ENCODE data around the gene DRAM1. TPM values are rescaled to one million over a fixed set of nuclear protein-coding genes. Genes with fewer than 3 reads are reported as not detected.

The DRAM1 gene
- polyA plus RNA-seq, 1 of the 3 experiments (the other 2 are of a cell fraction): 37.4 TPM

GRCh38 chr12:101852998-101853397, 24.4 kb upstream of the DRAM1 start:
- no peaks in the 10 kb centered on the region for H3K27me3 ChIP-seq (ENCODE audit: insufficient read depth)
- no peak for DNase-seq
- H3K4me2 ChIP-seq: no peak overlapping the region
- no peak overlapping the region for H3K27ac ChIP-seq (ENCODE audit: low read depth in 2 of 2, low read length in 1 of 2)
- ChIA-PET CTCF (interaction anchor here (1.0 to 1.4 kb wide), 3 partner anchors 13 to 81 kb away, joined by 3 to 7 read pairs (median 3); no protein-coding TSS in a partner anchor), POLR2A (no interaction called here)
- H3K36me3 ChIP-seq (replicated peaks in 1 of 2; ENCODE audit: control insufficient read depth in 1 of 2, insufficient read depth in 2 of 2, low read length in 1 of 2): no peaks in the 10 kb centered on the region
- H3K9me2 ChIP-seq: no peaks in the 10 kb centered on the region
- H3K79me2 ChIP-seq (ENCODE audit: insufficient read depth): no peaks in the 10 kb centered on the region
- no peak overlapping the region for H3K9ac ChIP-seq
- TF ChIP-seq TEAD4 (IDR thresholded peaks at IDR 0.05; ENCODE audit: borderline replicate concordance, insufficient read depth): no peak
- TF ChIP-seq MAX (IDR thresholded peaks at IDR 0.05; ENCODE audit: low read depth): no peak
- no peak for TF ChIP-seq MEF2A (IDR thresholded peaks at IDR 0.05; ENCODE audit: borderline replicate concordance, low read depth)
- no peak for TF ChIP-seq USF2 (IDR thresholded peaks at IDR 0.05; ENCODE audit: borderline replicate concordance, low read depth, low read length)
- no peak for TF ChIP-seq FOSL2 (IDR thresholded peaks at IDR 0.05; ENCODE audit: borderline replicate concordance, low read depth)
- no peak for TF ChIP-seq USF1 (IDR thresholded peaks at IDR 0.05; ENCODE audit: borderline replicate concordance, low read depth)
- no peak for TF ChIP-seq CTCF (IDR thresholded peaks at IDR 0.05)
- no peak for TF ChIP-seq FOXJ3 (CRISPR knock-in tag; IDR thresholded peaks at IDR 0.05)
- TF ChIP-seq TCF12 (IDR thresholded peaks at IDR 0.05): no peak
- no peak overlapping the region for H3K4me3 ChIP-seq (ENCODE audit: low read depth in 2 of 2, low read length in 1 of 2)
- peaks cover 0 to 27% of the 10 kb centered on the region in 2 experiments; a peak in 1 of 4 replicates for H3K4me1 ChIP-seq (ENCODE audit: control insufficient read depth in 1 of 2, insufficient read depth in 2 of 2, low read depth in 1 of 2, low read length in 1 of 2)
- no peaks in the 10 kb centered on the region for H3K9me3 ChIP-seq
- H3F3A ChIP-seq (replicated peaks; ENCODE audit: insufficient read depth): peaks cover 17% of the 10 kb centered on the region
- H2AFZ ChIP-seq (ENCODE audit: low read depth): no peak overlapping the region
- no peaks in the 10 kb centered on the region for H4K20me1 ChIP-seq (ENCODE audit: insufficient read depth)

- Histone ChIP-seq H3K27me3 (ENCODE audit: insufficient read depth) (no peaks in the 10 kb centered on the region), H2AFZ (ENCODE audit: low read depth) (peak overlapping the region; percentile 53; the same call in 1 of the 2 replicates), H3K36me3 (replicated peaks in 1 of 2; ENCODE audit: control insufficient read depth in 1 of 2, insufficient read depth in 2 of 2, low read length in 1 of 2) (no peaks in the 10 kb centered on the region), H3K27ac (ENCODE audit: low read depth in 2 of 2, low read length in 1 of 2) (0 out of 4 replicates have a peak overlapping the region, but pooled peaks of 1 of the 2 experiments have one; percentile 10), H3K9ac (no peak overlapping the region), H3K4me1 (ENCODE audit: control insufficient read depth in 1 of 2, insufficient read depth in 2 of 2, low read depth in 1 of 2, low read length in 1 of 2) (peaks cover 0 to 32% of the 10 kb centered on the region in 2 experiments; a peak in 2 of 4 replicates), H3K9me3 (no peaks in the 10 kb centered on the region), H3K9me2 (no peaks in the 10 kb centered on the region), H3F3A (replicated peaks; ENCODE audit: insufficient read depth) (peaks cover 20% of the 10 kb centered on the region), H3K4me2 (no peak overlapping the region), H3K4me3 (ENCODE audit: low read depth in 2 of 2, low read length in 1 of 2) (no peak overlapping the region), H3K79me2 (ENCODE audit: insufficient read depth) (no peaks in the 10 kb centered on the region), H4K20me1 (ENCODE audit: insufficient read depth) (no peaks in the 10 kb centered on the region)
- DNase-seq: no peak
- CTCF ChIA-PET: interaction anchor here (1.5 kb wide), 1 partner anchor 81 kb away, joined by 4 read pairs; no protein-coding TSS in a partner anchor
- 100% methylated on average over 1 of the region's 1 CpG for WGBS (ENCODE audit: low lambda C conversion rate)
- POLR2A ChIA-PET: no interaction called here
- no peak for TF ChIP-seq ELF1 (IDR thresholded peaks at IDR 0.05)
- TF ChIP-seq FOSL2 (IDR thresholded peaks at IDR 0.05; ENCODE audit: borderline replicate concordance, low read depth): no peak
- TF ChIP-seq NFIC (IDR thresholded peaks at IDR 0.05; ENCODE audit: borderline replicate concordance): no peak
- no peak for TF ChIP-seq MAX (IDR thresholded peaks at IDR 0.05; ENCODE audit: low read depth)
- TF ChIP-seq EP300 (IDR thresholded peaks at IDR 0.05; ENCODE audit: borderline replicate concordance in 1 of 2, low read depth in 1 of 2, low read length in 1 of 2): no peak
- TF ChIP-seq GATA2 (CRISPR knock-in tag; IDR thresholded peaks at IDR 0.05): no peak
- TF ChIP-seq FOXM1 (IDR thresholded peaks at IDR 0.05; ENCODE audit: low read depth): no peak
- no peak for TF ChIP-seq CTCF (IDR thresholded peaks at IDR 0.05)
- TF ChIP-seq USF2 (IDR thresholded peaks at IDR 0.05; ENCODE audit: borderline replicate concordance, low read depth, low read length): no peak
- no peak for TF ChIP-seq TEAD4 (IDR thresholded peaks at IDR 0.05; ENCODE audit: borderline replicate concordance, insufficient read depth)
- no peak for TF ChIP-seq IRF3 (IDR thresholded peaks at IDR 0.05; ENCODE audit: low read depth, low read length)
- TF ChIP-seq USF1 (IDR thresholded peaks at IDR 0.05; ENCODE audit: borderline replicate concordance, low read depth): no peak
- no peak for TF ChIP-seq GABPA (IDR thresholded peaks at IDR 0.05; ENCODE audit: low read depth)
These were observed 22.6 kb upstream of the DRAM1 start for GRCh38 chr12:101854747-101855146.

Data from SK-N-SH (cell line).